Neural progenitor cell (in vitro differentiated cells): ENCODE measurements around the gene MPC1. TPM values are rescaled to one million over a fixed set of nuclear protein-coding genes. Genes with fewer than 3 reads are reported as not detected.
"Not testable (repeated sequence)": the region's sequence is repeated elsewhere in the genome, so short reads cannot be mapped to it uniquely, and the experiment has no call there.

Experiments
- DNase-seq: peaks from one replicate; pipeline ENCODE4 v3.0.0-alpha.2; 2016; ENCODE audit warnings: low spot score
- H2AFZ ChIP-seq: fragments of 200-600 bp; sonication (generic); replicated peaks from 2 replicates; pipeline ENCODE4 v1.6.1; 2016; ENCODE audit warnings: antibody characterized with exemption
- H3F3A ChIP-seq: fragments of 200-600 bp; sonication (generic); 2 replicates; pipeline ENCODE4 v1.6.1; 2016; ENCODE audit warnings: antibody characterized with exemption, low read depth
- H3K27ac ChIP-seq: fragments of 200-600 bp; sonication (generic); 2 replicates; pipeline ENCODE4 v1.5.1; 2016; ENCODE audit warnings: mild to moderate bottlenecking
- H3K27me3 ChIP-seq: fragments of 200-600 bp; sonication (generic); 2 replicates; pipeline ENCODE4 v1.6.1; 2016; ENCODE audit warnings: mild to moderate bottlenecking, moderate library complexity
- H3K36me3 ChIP-seq: fragments of 200-600 bp; sonication (generic); 2 replicates; pipeline ENCODE4 v1.5.1; 2016
- H3K4me1 ChIP-seq: fragments of 200-600 bp; sonication (generic); 2 replicates; pipeline ENCODE4 v1.6.1; 2016; ENCODE audit warnings: mixed run types
- H3K4me2 ChIP-seq: fragments of 200-600 bp; sonication (generic); 2 replicates; pipeline ENCODE4 v1.6.1; 2016
- H3K4me3 ChIP-seq: fragments of 200-600 bp; sonication (generic); 2 replicates; pipeline ENCODE4 v1.5.1; 2016
- H3K79me2 ChIP-seq: fragments of 200-600 bp; sonication (generic); 2 replicates; pipeline ENCODE4 v1.6.1; 2016; ENCODE audit warnings: low read depth
- H3K9ac ChIP-seq: fragments of 200-600 bp; sonication (generic); 2 replicates; pipeline ENCODE4 v1.6.1; 2016
- H3K9me3 ChIP-seq: fragments of 200-600 bp; sonication (generic); 2 replicates; pipeline ENCODE4 v1.5.1; 2016; ENCODE audit warnings: low read depth
- H4K20me1 ChIP-seq: fragments of 200-600 bp; sonication (generic); 2 replicates; pipeline ENCODE4 v1.6.1; 2016; ENCODE audit warnings: low read depth
- H3K27ac Mint-ChIP-seq: 3 replicates; pipeline ENCODE4 v1.8.0; 2021; ENCODE audit warnings: mixed read lengths
- H3K27me3 Mint-ChIP-seq: 2 replicates; pipeline ENCODE4 v1.8.0; 2022; ENCODE audit warnings: low read depth, mild to moderate bottlenecking, inconsistent platforms, moderate library complexity, mixed read lengths; ENCODE audit not compliant: insufficient read depth
- H3K36me3 Mint-ChIP-seq: 3 replicates; pipeline ENCODE4 v1.8.0; 2021; ENCODE audit warnings: mixed read lengths
- H3K4me1 Mint-ChIP-seq: 3 replicates; pipeline ENCODE4 v1.8.0; 2021; ENCODE audit warnings: mixed read lengths
- H3K4me3 Mint-ChIP-seq: 3 replicates; pipeline ENCODE4 v1.8.0; 2021; ENCODE audit warnings: mild to moderate bottlenecking, moderate library complexity, mixed read lengths
- H3K9me3 Mint-ChIP-seq: 3 replicates; pipeline ENCODE4 v1.8.0; 2020; ENCODE audit warnings: mixed read lengths
- CTCF ChIP-seq: fragments of 200-600 bp; sonication (generic); IDR thresholded peaks from 2 replicates; pipeline ENCODE4 v1.5.1; 2017; ENCODE audit warnings: antibody characterized with exemption, mild to moderate bottlenecking
- EZH2 ChIP-seq: fragments of 200-600 bp; sonication (generic); IDR thresholded peaks from 2 replicates; pipeline ENCODE4 v1.6.1; 2017; ENCODE audit warnings: antibody characterized with exemption, mild to moderate bottlenecking, moderate library complexity
- EZH2phosphoT487 ChIP-seq: fragments of 200-600 bp; sonication (generic); IDR thresholded peaks from 2 replicates; pipeline ENCODE4 v1.6.1; 2017; ENCODE audit warnings: antibody characterized with exemption
- total RNA-seq: library from RNA; depleted of rRNA; stranded (reverse); fragments of >200 nt; gene quantifications from 2 replicates; pipeline ENCODE4 v1.2.3, GENCODE V29; 2015; ENCODE audit warnings: low replicate concordance

Gene MPC1
- total RNA-seq, 1 donor from 2014 or later, result 13.2 TPM

- H3K27me3 ChIP-seq, result no peaks in the 10 kb centered on the region
- no peak overlapping the region for H3K4me2 ChIP-seq
- Mint-ChIP-seq H3K4me1 (peaks cover 18% of the 10 kb centered on the region), H3K4me3 (no peak overlapping the region), H3K9me3 (peaks cover 6% of the 10 kb centered on the region), H3K27ac (no peak overlapping the region), H3K36me3 (no peaks in the 10 kb centered on the region), H3K27me3 (no peaks in the 10 kb centered on the region)
- no peak overlapping the region for H3K9ac ChIP-seq
- DNase-seq, result no peak
- H3K27ac ChIP-seq, result no peak overlapping the region
- H3F3A ChIP-seq, result no peaks in the 10 kb centered on the region
- no peaks in the 10 kb centered on the region for H3K36me3 ChIP-seq
- no peaks in the 10 kb centered on the region for H3K9me3 ChIP-seq
- H3K79me2 ChIP-seq, result peaks cover under 1% of the 10 kb centered on the region
- TF ChIP-seq CTCF, result no peak
- TF ChIP-seq EZH2phosphoT487, result no peak
- TF ChIP-seq EZH2, result no peak
- H4K20me1 ChIP-seq, result no peaks in the 10 kb centered on the region
- H3K4me1 ChIP-seq, result peaks cover 13% of the 10 kb centered on the region
- no peak overlapping the region for H2AFZ ChIP-seq
- H3K4me3 ChIP-seq, result no peak overlapping the region
Measured at GRCh38 chr6:166348305-166348949, 34.3 kb downstream of the MPC1 start.

- H3K27me3 Mint-ChIP-seq, result no peaks in the 10 kb centered on the region
- Histone ChIP-seq H3K27me3 (no peaks in the 10 kb centered on the region), H3K9me3 (no peaks in the 10 kb centered on the region), H3K79me2 (peaks cover 15% of the 10 kb centered on the region), H3K27ac (no peak overlapping the region), H3F3A (no peaks in the 10 kb centered on the region), H3K4me2 (no peak overlapping the region), H3K4me1 (peaks cover 8% of the 10 kb centered on the region), H4K20me1 (peaks cover under 1% of the 10 kb centered on the region), H3K9ac (no peak overlapping the region), H3K4me3 (no peak overlapping the region), H3K36me3 (no peaks in the 10 kb centered on the region), H2AFZ (no peak overlapping the region)
- H3K9me3 Mint-ChIP-seq, result peaks cover 6% of the 10 kb centered on the region
- no peak overlapping the region for H3K4me3 Mint-ChIP-seq
- no peak for TF ChIP-seq EZH2phosphoT487
- TF ChIP-seq EZH2, result no peak
- TF ChIP-seq CTCF, result no peak
- no peak overlapping the region for H3K27ac Mint-ChIP-seq
- DNase-seq, result no peak
- H3K36me3 Mint-ChIP-seq, result no peaks in the 10 kb centered on the region
- H3K4me1 Mint-ChIP-seq, result peaks cover 11% of the 10 kb centered on the region
Measured at GRCh38 chr6:166346965-166347364, 35.8 kb downstream of the MPC1 start.

- no peaks in the 10 kb centered on the region for H3K27me3 Mint-ChIP-seq
- peaks cover 20% of the 10 kb centered on the region for H3K79me2 ChIP-seq
Measured at GRCh38 chr6:166346449-166346848, 36.3 kb downstream of the MPC1 start.

GRCh38 chr6:166345672-166346071 lies 37.1 kb downstream of the MPC1 start:
- not testable (repeated sequence) for H3F3A ChIP-seq, H3K27me3 ChIP-seq, H3K36me3 ChIP-seq, H3K4me1 ChIP-seq, H3K4me3 Mint-ChIP-seq, H3K4me3 ChIP-seq, H3K9me3 ChIP-seq, H3K27ac ChIP-seq, H3K9ac ChIP-seq, H3K27me3 Mint-ChIP-seq, H3K27ac Mint-ChIP-seq, H3K4me2 ChIP-seq, H3K9me3 Mint-ChIP-seq, H3K36me3 Mint-ChIP-seq, DNase-seq, H2AFZ ChIP-seq
- peaks cover 28% of the 10 kb centered on the region for H3K79me2 ChIP-seq
- peaks cover 13% of the 10 kb centered on the region for H4K20me1 ChIP-seq
- H3K4me1 Mint-ChIP-seq, result peaks cover 16% of the 10 kb centered on the region

More at GRCh38 chr6:166346449-166346848, 36.3 kb downstream of the MPC1 start:
- Histone ChIP-seq H3K4me1 (peaks cover 4% of the 10 kb centered on the region), H3K27me3 (no peaks in the 10 kb centered on the region), H3K4me2 (no peak overlapping the region), H3K4me3 (no peak overlapping the region), H3F3A (no peaks in the 10 kb centered on the region), H4K20me1 (peaks cover 5% of the 10 kb centered on the region), H3K36me3 (no peaks in the 10 kb centered on the region), H2AFZ (no peak overlapping the region), H3K9ac (no peak overlapping the region), H3K27ac (no peak overlapping the region), H3K9me3 (no peaks in the 10 kb centered on the region)
- no peak for DNase-seq
- TF ChIP-seq EZH2 (no peak), EZH2phosphoT487 (no peak), CTCF (no peak)
- Mint-ChIP-seq H3K4me3 (no peak overlapping the region), H3K4me1 (peaks cover 14% of the 10 kb centered on the region), H3K36me3 (no peaks in the 10 kb centered on the region), H3K27ac (no peak overlapping the region), H3K9me3 (peaks cover 6% of the 10 kb centered on the region)

GRCh38 chr6:166344921-166345320 lies 37.8 kb downstream of the MPC1 start:
- not testable (repeated sequence) for H3K27me3 ChIP-seq, H3K27ac Mint-ChIP-seq, H3K27ac ChIP-seq, H3K4me2 ChIP-seq, H3K36me3 Mint-ChIP-seq, H3K4me1 ChIP-seq, H3K9me3 ChIP-seq, DNase-seq, H3K27me3 Mint-ChIP-seq, H3K9ac ChIP-seq, H3K36me3 ChIP-seq, H3K9me3 Mint-ChIP-seq, H3F3A ChIP-seq, H2AFZ ChIP-seq, H3K4me3 ChIP-seq, H3K4me3 Mint-ChIP-seq
- peaks cover 16% of the 10 kb centered on the region for H3K4me1 Mint-ChIP-seq
- H3K79me2 ChIP-seq, result peaks cover 35% of the 10 kb centered on the region
- H4K20me1 ChIP-seq, result peaks cover 20% of the 10 kb centered on the region
